SK-N-SH (cell line): Measurements from ENCODE around the gene SOX30. TPM values are rescaled to one million over a fixed set of nuclear protein-coding genes. Genes with fewer than 3 reads are reported as not detected.

Experiments used
- CTCF ChIA-PET: fragments of 300-600, 350-600 bp; formaldehyde crosslinking; extraction: SDS; loops from one replicate; lab custom pipeline; 2021; lab: Yijun Ruan, JAX
- POLR2A ChIA-PET: fragments of 350-600 bp; sonication (Branson Sonifier 250); formaldehyde crosslinking; extraction: SDS; loops from one replicate; lab custom pipeline; 2020; ENCODE audit warnings: antibody characterized with exemption, inconsistent platforms; lab: Yijun Ruan, JAX
- DNase-seq: peaks from one replicate; pipeline ENCODE4 v3.0.0; 2012
- H2AFZ ChIP-seq: fragments of 200-600 bp; sonication (generic); 2 replicates; pipeline ENCODE4 v1.8.1; 2016; ENCODE audit warnings: antibody characterized with exemption, mild to moderate bottlenecking, low read depth
- H3F3A ChIP-seq: fragments of 200-600 bp; sonication (generic); replicated peaks from 2 replicates; pipeline ENCODE3; 2016; ENCODE audit warnings: antibody characterized with exemption, mild to moderate bottlenecking; ENCODE audit not compliant: insufficient read depth
- H3K27ac ChIP-seq, 2 experiments: fragments of 200-500 bp in 1 of 2; fragments of 200-600 bp in 1 of 2; sonication (Bioruptor generic) in 1 of 2; sonication (generic), shearing (Covaris generic) in 1 of 2; 2 replicates each; pipeline versions ENCODE4 v1.5.1 to v1.6.1; 2014 to 2016; ENCODE audit warnings: low read depth in 2 of 2, inconsistent platforms in 1 of 2, low read length in 1 of 2, mild to moderate bottlenecking in 1 of 2, mixed read lengths in 1 of 2
- H3K27me3 ChIP-seq: fragments of 200-600 bp; sonication (generic), shearing (Covaris generic); 2 replicates; pipeline ENCODE4 v1.6.1; 2016; ENCODE audit warnings: mixed run types; ENCODE audit not compliant: insufficient read depth
- H3K36me3 ChIP-seq, 2 experiments: fragments of 200-500 bp in 1 of 2; fragments of 200-600 bp in 1 of 2; sonication (Bioruptor generic) in 1 of 2; sonication (generic) in 1 of 2; replicated peaks in 1 of 2; 2 replicates each; pipeline versions ENCODE3 to v1.5.1; 2014 to 2016; ENCODE audit warnings: low read length in 1 of 2, mild to moderate bottlenecking in 1 of 2; ENCODE audit not compliant: insufficient read depth in 2 of 2, control insufficient read depth in 1 of 2
- H3K4me1 ChIP-seq, 2 experiments: fragments of 200-500 bp in 1 of 2; fragments of 200-600 bp in 1 of 2; sonication (Bioruptor generic) in 1 of 2; sonication (generic), shearing (Covaris generic) in 1 of 2; 2 replicates each; pipeline versions ENCODE4 v1.5.1 to v1.6.1; 2014 to 2016; ENCODE audit warnings: low read depth in 1 of 2, low read length in 1 of 2, mixed run types in 1 of 2; ENCODE audit not compliant: insufficient read depth in 2 of 2, control insufficient read depth in 1 of 2
- H3K4me2 ChIP-seq: fragments of 200-600 bp; sonication (generic), shearing (Covaris generic); 2 replicates; pipeline ENCODE4 v1.6.1; 2017; ENCODE audit warnings: mixed run types
- H3K4me3 ChIP-seq, 2 experiments: fragments of 200-500 bp in 1 of 2; fragments of 200-600 bp in 1 of 2; sonication (Bioruptor generic) in 1 of 2; sonication (generic), shearing (Covaris generic) in 1 of 2; 2 replicates each; pipeline versions ENCODE4 v1.5.1 to v1.8.1; 2014 to 2016; ENCODE audit warnings: low read depth in 2 of 2, inconsistent platforms in 1 of 2, low read length in 1 of 2, mild to moderate bottlenecking in 1 of 2, mixed read lengths in 1 of 2, moderate library complexity in 1 of 2
- H3K79me2 ChIP-seq: fragments of 200-600 bp; sonication (generic); 2 replicates; pipeline ENCODE4 v1.8.1; 2017; ENCODE audit warnings: mild to moderate bottlenecking; ENCODE audit not compliant: insufficient read depth
- H3K9ac ChIP-seq: fragments of 200-600 bp; sonication (generic); 2 replicates; pipeline ENCODE4 v1.6.1; 2017; ENCODE audit warnings: mixed run types
- H3K9me2 ChIP-seq: fragments of 200-600 bp; sonication (generic); 2 replicates; pipeline ENCODE4 v1.6.1; 2017; ENCODE audit warnings: mixed run types
- H3K9me3 ChIP-seq: fragments of 200-600 bp; sonication (generic); 2 replicates; pipeline ENCODE4 v1.6.1; 2017; ENCODE audit warnings: mixed run types, mild to moderate bottlenecking, moderate library complexity
- H4K20me1 ChIP-seq: fragments of 200-600 bp; sonication (generic); 2 replicates; pipeline ENCODE4 v1.6.1; 2017; ENCODE audit warnings: mild to moderate bottlenecking, mixed run types; ENCODE audit not compliant: insufficient read depth
- CHD2 ChIP-seq: fragments of 150-350 bp; IDR thresholded peaks from 2 replicates; pipeline ENCODE4 v1.6.1; 2018; ENCODE audit warnings: low read length; ENCODE audit not compliant: partially characterized antibody
- EP300 ChIP-seq, 2 experiments: IDR thresholded peaks; 2 replicates each; pipeline versions ENCODE4 v1.4.0 to v1.6.1; 2012; ENCODE audit warnings: borderline replicate concordance in 1 of 2, low read depth in 1 of 2, low read length in 1 of 2
- EZH2phosphoT487 ChIP-seq: fragments of 200-600 bp; sonication (generic); IDR thresholded peaks from 2 replicates; pipeline ENCODE4 v1.6.1; 2017; ENCODE audit warnings: low read depth, mixed run types, mild to moderate bottlenecking, antibody characterized with exemption, moderate library complexity, borderline replicate concordance
- FOSL2 ChIP-seq: IDR thresholded peaks from 2 replicates; pipeline ENCODE4 v1.4.0; 2012; ENCODE audit warnings: low read depth, mild to moderate bottlenecking, moderate library complexity, borderline replicate concordance
- FOXM1 ChIP-seq: IDR thresholded peaks from 2 replicates; pipeline ENCODE4 v1.4.0; 2012; ENCODE audit warnings: low read depth, mild to moderate bottlenecking
- NFIC ChIP-seq: IDR thresholded peaks from 2 replicates; pipeline ENCODE4 v1.4.0; 2012; ENCODE audit warnings: borderline replicate concordance
- NRF1 ChIP-seq: IDR thresholded peaks from 2 replicates; pipeline ENCODE4 v1.6.1; 2012; ENCODE audit warnings: low read depth, mild to moderate bottlenecking, low read length
- POLR2AphosphoS5 ChIP-seq: IDR thresholded peaks from 2 replicates; pipeline ENCODE4 v1.6.1; 2012; ENCODE audit warnings: low read depth, low read length
- RAD21 ChIP-seq: IDR thresholded peaks from 2 replicates; pipeline ENCODE4 v1.6.1; 2012; ENCODE audit warnings: mild to moderate bottlenecking, low read length
- RFX5 ChIP-seq: IDR thresholded peaks from 2 replicates; pipeline ENCODE4 v1.6.1; 2012; ENCODE audit warnings: mild to moderate bottlenecking, improper control_type of control experiment, low read length
- SMC3 ChIP-seq: IDR thresholded peaks from 2 replicates; pipeline ENCODE4 v1.6.1; 2012; ENCODE audit warnings: low read depth, low read length, improper control_type of control experiment
- TAF1 ChIP-seq: IDR thresholded peaks from 2 replicates; pipeline ENCODE4 v1.6.1; 2012; ENCODE audit warnings: low read depth, mild to moderate bottlenecking, low read length, moderate library complexity, borderline replicate concordance
- TCF12 ChIP-seq: IDR thresholded peaks from 2 replicates; pipeline ENCODE4 v1.4.0; 2012
- TEAD4 ChIP-seq: IDR thresholded peaks from 2 replicates; pipeline ENCODE4 v1.4.0; 2012; ENCODE audit warnings: mild to moderate bottlenecking, borderline replicate concordance; ENCODE audit not compliant: insufficient read depth
- YY1 ChIP-seq: IDR thresholded peaks from 2 replicates; pipeline ENCODE4 v1.4.0; 2012; ENCODE audit warnings: low read depth, mild to moderate bottlenecking
- polyA plus RNA-seq, 3 experiments: library from polyadenylated mRNA; depleted of rRNA; stranded (reverse); fragments of >200 nt; gene quantifications; 2 replicates each; pipeline ENCODE4 v1.2.3, GENCODE V29; 2012
- TF ChIP-seq, protein P1 (sequence below): IDR thresholded peaks from 2 replicates; pipeline ENCODE4 v1.4.0; 2012; ENCODE audit warnings: low read depth, borderline replicate concordance
- TF ChIP-seq, protein P2 (sequence below): IDR thresholded peaks from 2 replicates; pipeline ENCODE4 v1.4.0; 2012; ENCODE audit warnings: low read depth
- TF ChIP-seq, protein P3 (sequence below): IDR thresholded peaks from 2 replicates; pipeline ENCODE4; 2012
- TF ChIP-seq, protein P4 (sequence below): fragments of 200-600 bp; sonication (generic); IDR thresholded peaks from 2 replicates; pipeline ENCODE4 v1.6.1; 2017; ENCODE audit warnings: antibody characterized with exemption, mild to moderate bottlenecking, moderate library complexity

The SOX30 gene
- polyA plus RNA-seq, 1 of the 3 experiments (the other 2 are of a cell fraction) = 0.13 TPM

DNA sequence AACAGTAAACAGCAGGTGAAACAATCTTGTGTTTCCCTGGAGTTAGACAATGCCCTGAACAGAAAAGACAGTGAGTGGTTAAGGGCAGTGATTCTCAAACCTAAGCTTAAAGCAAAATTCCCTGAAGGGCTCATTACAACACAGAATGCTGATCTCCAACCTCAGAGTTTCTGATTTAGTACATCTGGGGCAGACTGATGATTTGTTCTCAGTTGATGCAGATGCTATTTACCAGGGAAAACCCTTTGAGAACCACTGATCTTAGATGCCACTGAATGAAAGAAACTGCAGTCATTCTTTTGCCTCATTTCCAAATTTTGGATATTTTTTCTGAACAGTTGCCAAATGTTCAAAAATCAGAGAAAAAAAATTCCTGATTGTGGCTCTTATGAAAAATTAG is 58.0 kb downstream of the SOX30 start:
- no peak overlapping the region for H3K4me2 ChIP-seq
- peaks cover 0 to 2% of the 10 kb centered on the region in 2 experiments; a peak in 1 of 4 replicates for H3K4me1 ChIP-seq
- no peaks in the 10 kb centered on the region for H4K20me1 ChIP-seq
- H3K36me3 ChIP-seq = no peaks in the 10 kb centered on the region
- H3K27me3 ChIP-seq = no peaks in the 10 kb centered on the region
- no peak overlapping the region for H3K4me3 ChIP-seq
- no peak for DNase-seq
- no peak overlapping the region for H2AFZ ChIP-seq
- peaks cover 9% of the 10 kb centered on the region for H3F3A ChIP-seq
- CTCF ChIA-PET = interaction anchor here (1.2 to 1.6 kb wide), 2 partner anchors 15 to 27 kb away, joined by 3 read pairs; no protein-coding TSS in a partner anchor
- POLR2A ChIA-PET = interaction anchor here (0.6 kb wide), 1 partner anchor 153 kb away, joined by 3 read pairs; no protein-coding TSS in a partner anchor
- TF ChIP-seq, protein P1, sequence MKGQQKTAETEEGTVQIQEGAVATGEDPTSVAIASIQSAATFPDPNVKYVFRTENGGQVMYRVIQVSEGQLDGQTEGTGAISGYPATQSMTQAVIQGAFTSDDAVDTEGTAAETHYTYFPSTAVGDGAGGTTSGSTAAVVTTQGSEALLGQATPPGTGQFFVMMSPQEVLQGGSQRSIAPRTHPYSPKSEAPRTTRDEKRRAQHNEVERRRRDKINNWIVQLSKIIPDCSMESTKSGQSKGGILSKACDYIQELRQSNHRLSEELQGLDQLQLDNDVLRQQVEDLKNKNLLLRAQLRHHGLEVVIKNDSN = no peak
- TF ChIP-seq NFIC (no peak), FOXM1 (no peak), RAD21 (no peak), FOSL2 (no peak), TCF12 (no peak), EZH2phosphoT487 (no peak), TAF1 (no peak), EP300 (IDR thresholded peaks at IDR 0.05; ENCODE audit: borderline replicate concordance in 1 of 2, low read depth in 1 of 2, low read length in 1 of 2) (no peak), YY1 (no peak), POLR2AphosphoS5 (no peak), CHD2 (no peak), RFX5 (no peak), TEAD4 (no peak), NRF1 (no peak), SMC3 (no peak)
- TF ChIP-seq, protein P2, sequence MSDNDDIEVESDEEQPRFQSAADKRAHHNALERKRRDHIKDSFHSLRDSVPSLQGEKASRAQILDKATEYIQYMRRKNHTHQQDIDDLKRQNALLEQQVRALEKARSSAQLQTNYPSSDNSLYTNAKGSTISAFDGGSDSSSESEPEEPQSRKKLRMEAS = no peak
- TF ChIP-seq, protein P3, sequence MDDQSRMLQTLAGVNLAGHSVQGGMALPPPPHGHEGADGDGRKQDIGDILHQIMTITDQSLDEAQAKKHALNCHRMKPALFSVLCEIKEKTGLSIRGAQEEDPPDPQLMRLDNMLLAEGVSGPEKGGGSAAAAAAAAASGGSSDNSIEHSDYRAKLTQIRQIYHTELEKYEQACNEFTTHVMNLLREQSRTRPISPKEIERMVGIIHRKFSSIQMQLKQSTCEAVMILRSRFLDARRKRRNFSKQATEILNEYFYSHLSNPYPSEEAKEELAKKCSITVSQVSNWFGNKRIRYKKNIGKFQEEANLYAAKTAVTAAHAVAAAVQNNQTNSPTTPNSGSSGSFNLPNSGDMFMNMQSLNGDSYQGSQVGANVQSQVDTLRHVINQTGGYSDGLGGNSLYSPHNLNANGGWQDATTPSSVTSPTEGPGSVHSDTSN = no peak
- TF ChIP-seq, protein P4, sequence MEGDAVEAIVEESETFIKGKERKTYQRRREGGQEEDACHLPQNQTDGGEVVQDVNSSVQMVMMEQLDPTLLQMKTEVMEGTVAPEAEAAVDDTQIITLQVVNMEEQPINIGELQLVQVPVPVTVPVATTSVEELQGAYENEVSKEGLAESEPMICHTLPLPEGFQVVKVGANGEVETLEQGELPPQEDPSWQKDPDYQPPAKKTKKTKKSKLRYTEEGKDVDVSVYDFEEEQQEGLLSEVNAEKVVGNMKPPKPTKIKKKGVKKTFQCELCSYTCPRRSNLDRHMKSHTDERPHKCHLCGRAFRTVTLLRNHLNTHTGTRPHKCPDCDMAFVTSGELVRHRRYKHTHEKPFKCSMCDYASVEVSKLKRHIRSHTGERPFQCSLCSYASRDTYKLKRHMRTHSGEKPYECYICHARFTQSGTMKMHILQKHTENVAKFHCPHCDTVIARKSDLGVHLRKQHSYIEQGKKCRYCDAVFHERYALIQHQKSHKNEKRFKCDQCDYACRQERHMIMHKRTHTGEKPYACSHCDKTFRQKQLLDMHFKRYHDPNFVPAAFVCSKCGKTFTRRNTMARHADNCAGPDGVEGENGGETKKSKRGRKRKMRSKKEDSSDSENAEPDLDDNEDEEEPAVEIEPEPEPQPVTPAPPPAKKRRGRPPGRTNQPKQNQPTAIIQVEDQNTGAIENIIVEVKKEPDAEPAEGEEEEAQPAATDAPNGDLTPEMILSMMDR = no peak
- no peak overlapping the region for H3K9ac ChIP-seq
- no peak overlapping the region for H3K27ac ChIP-seq
- H3K9me2 ChIP-seq = no peaks in the 10 kb centered on the region
- no peaks in the 10 kb centered on the region for H3K9me3 ChIP-seq
- no peaks in the 10 kb centered on the region for H3K79me2 ChIP-seq
